MG63 (cell line): Measurements from ENCODE around the gene DNAJC18. TPM values are rescaled to one million over a fixed set of nuclear protein-coding genes. Genes with fewer than 3 reads are reported as not detected.

Source experiments
- DNase-seq: peaks from one replicate; pipeline ENCODE4 v3.0.0-alpha.2; 2020
- H3K27me3 ChIP-seq: fragments of 250-450 bp; sonication (Bioruptor Pico); 2 replicates; pipeline ENCODE4 v1.5.1; 2020; ENCODE audit warnings: mild to moderate bottlenecking, moderate library complexity
- H3K36me3 ChIP-seq: fragments of 250-450 bp; sonication (Bioruptor Pico); 2 replicates; pipeline ENCODE4 v1.5.1; 2020; ENCODE audit warnings: mild to moderate bottlenecking, moderate library complexity
- H3K4me3 ChIP-seq: fragments of 250-450 bp; sonication (Bioruptor Pico); 2 replicates; pipeline ENCODE4 v1.5.1; 2020; ENCODE audit warnings: mild to moderate bottlenecking, moderate library complexity
- H3K9me3 ChIP-seq: fragments of 250-450 bp; sonication (Bioruptor Pico); 2 replicates; pipeline ENCODE4 v1.5.1; 2020; ENCODE audit warnings: mild to moderate bottlenecking, moderate library complexity
- total RNA-seq: library from RNA; depleted of rRNA; stranded (reverse); fragments of >200 nt; shearing (Covaris generic); gene quantifications from 2 replicates; pipeline ENCODE4 v1.2.3, GENCODE V29; 2014; ENCODE audit warnings: low replicate concordance

Gene DNAJC18
- total RNA-seq, 1 experiment from 2014 or later, result not detected

DNA sequence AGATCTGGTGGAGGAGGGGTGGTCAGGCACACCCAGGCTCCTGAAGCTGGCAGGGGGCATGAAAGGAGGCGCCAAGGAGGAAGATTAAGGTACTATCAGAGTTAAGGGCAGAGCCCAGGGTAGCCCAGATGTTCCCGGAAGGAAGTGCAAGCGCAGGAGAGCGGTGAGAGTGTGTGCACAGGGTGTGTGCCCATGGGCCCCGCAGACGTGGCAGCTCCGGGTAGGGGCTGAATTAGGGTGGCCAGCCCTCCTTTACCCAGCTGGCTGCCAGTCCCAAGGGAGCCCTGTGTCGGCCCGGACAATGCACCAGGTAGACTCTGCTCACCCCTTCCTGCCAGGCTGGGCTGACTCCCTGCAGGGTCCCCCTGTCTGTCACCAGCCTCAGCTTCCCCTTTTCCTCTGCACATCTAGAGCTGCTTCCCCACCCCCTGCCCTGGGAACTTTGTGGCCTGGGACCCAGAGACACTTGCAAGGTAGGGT, 31.5 kb upstream of the DNAJC18 start, which contains the start of gene SMIM33:
TSS of gene SMIM33 (plus strand) at position 184 of the 480 bp plus-strand sequence. CDS start at position 302, 118 bp downstream.
- DNase-seq, result no peak
- no peak within 1 kb of the TSS for H3K4me3 ChIP-seq
- H3K36me3 ChIP-seq, result peaks cover 16% of the 10 kb centered on the region
- H3K27me3 ChIP-seq, result no peaks in the 10 kb centered on the region
- H3K9me3 ChIP-seq, result no peaks in the 10 kb centered on the region

DNA sequence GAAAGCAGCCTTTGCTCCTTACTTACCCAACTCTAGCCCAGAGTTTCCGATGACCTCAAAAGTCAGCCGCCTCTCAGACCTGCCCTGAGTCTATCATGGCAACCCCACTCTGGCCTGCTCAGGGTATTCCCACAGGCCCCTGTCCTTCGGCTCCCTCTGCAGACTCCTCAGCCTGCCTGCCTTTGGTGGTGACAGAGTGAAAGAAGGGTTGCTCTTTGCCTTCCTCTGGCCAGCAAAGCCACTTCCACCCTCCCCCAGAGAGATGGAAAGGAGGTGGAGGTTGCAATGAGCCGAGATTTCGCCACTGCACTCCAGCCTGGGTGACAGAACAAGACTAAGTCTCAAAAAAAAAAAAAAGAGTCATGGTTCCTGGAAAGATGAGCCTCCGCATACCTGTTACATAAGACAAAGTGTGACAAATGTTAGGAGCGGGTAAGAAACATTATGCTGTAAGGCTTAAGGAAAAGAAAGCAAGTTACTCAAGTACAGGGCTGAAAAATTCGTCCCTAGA, 29.2 kb upstream of the DNAJC18 start:
- no peaks in the 10 kb centered on the region for H3K27me3 ChIP-seq
- H3K4me3 ChIP-seq, result no peak overlapping the region
- H3K9me3 ChIP-seq, result no peaks in the 10 kb centered on the region
- no peaks in the 10 kb centered on the region for H3K36me3 ChIP-seq
- DNase-seq, result no peak

DNA sequence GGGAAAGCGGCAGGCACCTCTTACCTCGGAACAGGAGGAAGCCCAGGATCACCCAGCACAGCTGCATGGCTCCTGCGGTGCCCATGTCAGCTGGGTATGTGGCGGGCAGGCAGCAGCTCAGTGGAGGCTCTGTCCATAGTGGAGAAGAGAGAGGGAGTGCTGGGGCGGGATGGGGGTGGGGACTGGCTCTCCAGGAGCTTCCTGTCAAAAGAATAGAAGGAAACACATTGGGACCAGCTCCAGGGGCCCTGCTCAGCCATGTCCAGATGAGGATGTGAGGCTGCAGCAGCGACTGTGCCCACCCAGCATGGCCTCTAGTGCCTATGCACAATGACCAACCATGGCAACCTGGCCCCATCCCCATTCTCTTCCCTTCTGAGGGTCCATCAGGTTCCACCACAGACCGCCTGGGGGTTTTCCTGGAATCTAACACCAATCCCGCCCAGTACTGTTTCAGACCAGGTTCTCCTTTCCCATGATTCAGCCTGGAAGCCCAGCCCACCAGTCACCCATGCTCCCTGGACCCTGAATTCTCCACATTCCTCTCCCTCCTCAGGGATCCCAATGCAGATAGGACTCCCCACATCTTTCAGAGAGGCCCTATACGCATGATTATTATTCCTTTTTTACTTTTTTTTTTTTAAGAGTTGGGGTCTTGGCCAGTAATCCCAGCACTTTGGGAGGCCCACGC, 23.4 kb upstream of the DNAJC18 start, which contains the start of gene ECSCR:
TSS of gene ECSCR (minus strand) at position 158 of the 691 bp plus-strand sequence. CDS start at position 85, 73 bp downstream.
- Histone ChIP-seq H3K27me3 (no peaks in the 10 kb centered on the region), H3K36me3 (no peaks in the 10 kb centered on the region), H3K9me3 (no peaks in the 10 kb centered on the region), H3K4me3 (no peak within 1 kb of the TSS)
- peak; percentile 55 for DNase-seq

DNA sequence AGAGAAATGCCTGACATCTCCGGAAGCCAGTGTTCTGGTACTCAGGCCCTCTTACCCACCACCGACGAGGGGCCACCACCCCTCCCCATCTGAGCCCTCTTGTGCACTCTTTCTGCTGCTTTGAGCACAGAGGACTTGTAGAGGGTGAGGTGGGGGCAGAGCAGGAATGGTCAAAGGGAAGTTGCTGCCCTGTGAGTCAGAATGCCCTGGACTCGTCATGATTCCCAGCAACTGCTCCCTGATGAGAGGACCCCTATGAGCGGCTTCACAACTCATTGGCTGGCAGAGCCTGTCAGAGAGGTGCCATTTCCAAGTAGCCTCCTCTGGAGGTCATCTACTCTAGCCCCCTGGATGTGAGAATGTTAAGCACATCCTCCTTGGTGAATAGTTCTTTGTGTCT, 22.4 kb upstream of the DNAJC18 start:
- H3K9me3 ChIP-seq, result no peaks in the 10 kb centered on the region
- H3K27me3 ChIP-seq, result no peaks in the 10 kb centered on the region
- peak; percentile 87 for DNase-seq
- no peak overlapping the region for H3K4me3 ChIP-seq
- H3K36me3 ChIP-seq, result no peaks in the 10 kb centered on the region

DNA sequence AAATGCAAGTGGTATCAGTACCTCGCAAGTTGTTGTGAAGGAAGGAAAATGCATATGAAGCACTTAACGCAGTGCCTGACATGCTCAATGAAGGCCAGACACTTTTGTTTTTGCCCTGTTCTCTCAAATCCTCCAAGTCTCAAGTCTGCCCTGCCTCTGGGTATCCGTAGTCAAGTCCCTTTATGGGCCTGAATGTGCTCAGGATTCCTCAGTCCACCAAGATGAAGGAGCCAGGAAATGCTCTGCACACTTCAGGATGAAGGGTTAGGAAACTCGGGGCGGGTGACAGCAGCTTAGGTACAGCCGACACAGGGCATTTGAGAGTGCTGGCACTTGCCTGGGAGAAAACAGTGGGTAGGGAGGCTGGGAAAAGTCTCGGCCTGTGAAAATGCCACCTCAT, 21.9 kb upstream of the DNAJC18 start:
- no peaks in the 10 kb centered on the region for H3K36me3 ChIP-seq

DNA sequence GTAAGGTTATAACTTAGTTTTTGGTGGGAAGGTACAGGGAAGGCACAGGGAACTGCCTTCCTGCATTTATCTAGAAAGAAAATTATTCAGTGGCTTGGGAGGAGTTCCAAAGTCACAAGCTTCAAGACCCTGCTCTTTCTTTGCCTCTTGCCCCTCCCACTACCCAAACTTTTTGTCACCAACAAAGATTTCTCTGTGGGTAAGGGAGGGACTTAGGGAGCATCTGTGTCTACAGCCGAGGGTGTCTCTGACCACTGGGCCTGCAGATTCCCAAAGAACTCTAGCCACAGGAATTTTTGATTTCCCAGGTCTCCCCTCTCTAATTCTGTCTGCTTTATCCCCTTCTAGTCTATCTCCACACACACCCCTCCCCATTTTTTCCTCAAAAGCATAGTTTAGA, 21.1 kb upstream of the DNAJC18 start:
- Histone ChIP-seq H3K4me3 (no peak overlapping the region), H3K27me3 (no peaks in the 10 kb centered on the region), H3K9me3 (no peaks in the 10 kb centered on the region), H3K36me3 (no peaks in the 10 kb centered on the region)
- no peak for DNase-seq

More for the DNA sequence above, 21.9 kb upstream of the DNAJC18 start:
- H3K27me3 ChIP-seq, result no peaks in the 10 kb centered on the region
- no peak overlapping the region for H3K4me3 ChIP-seq
- no peak for DNase-seq
- no peaks in the 10 kb centered on the region for H3K9me3 ChIP-seq

DNA sequence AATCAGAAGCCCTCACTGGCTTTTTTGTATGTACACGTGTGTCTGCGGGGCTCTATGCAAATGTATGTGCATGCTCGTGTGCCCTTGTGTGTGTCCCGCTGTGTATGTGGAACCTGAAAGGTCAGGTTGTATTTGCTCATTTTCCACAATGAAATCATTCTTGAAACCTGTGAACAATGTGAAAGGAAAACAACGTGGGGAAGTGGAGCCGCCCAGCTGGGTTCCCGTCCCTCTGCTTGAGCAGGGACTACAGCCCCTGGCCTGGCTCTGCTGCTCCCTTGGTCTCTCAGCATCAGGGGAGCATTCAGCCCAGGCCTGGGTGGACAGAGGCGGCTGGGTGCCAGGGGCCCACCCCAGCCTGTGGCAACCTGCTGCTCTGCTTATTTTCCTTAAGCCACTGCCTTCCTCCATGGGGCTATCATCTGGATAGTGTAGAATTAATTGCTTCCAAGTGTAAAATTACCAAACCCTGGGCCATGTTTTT, 20.2 kb upstream of the DNAJC18 start:
- H3K27me3 ChIP-seq, result no peaks in the 10 kb centered on the region
- DNase-seq, result peak; percentile 23
- H3K4me3 ChIP-seq, result no peak overlapping the region
- H3K9me3 ChIP-seq, result no peaks in the 10 kb centered on the region
- H3K36me3 ChIP-seq, result no peaks in the 10 kb centered on the region

DNA sequence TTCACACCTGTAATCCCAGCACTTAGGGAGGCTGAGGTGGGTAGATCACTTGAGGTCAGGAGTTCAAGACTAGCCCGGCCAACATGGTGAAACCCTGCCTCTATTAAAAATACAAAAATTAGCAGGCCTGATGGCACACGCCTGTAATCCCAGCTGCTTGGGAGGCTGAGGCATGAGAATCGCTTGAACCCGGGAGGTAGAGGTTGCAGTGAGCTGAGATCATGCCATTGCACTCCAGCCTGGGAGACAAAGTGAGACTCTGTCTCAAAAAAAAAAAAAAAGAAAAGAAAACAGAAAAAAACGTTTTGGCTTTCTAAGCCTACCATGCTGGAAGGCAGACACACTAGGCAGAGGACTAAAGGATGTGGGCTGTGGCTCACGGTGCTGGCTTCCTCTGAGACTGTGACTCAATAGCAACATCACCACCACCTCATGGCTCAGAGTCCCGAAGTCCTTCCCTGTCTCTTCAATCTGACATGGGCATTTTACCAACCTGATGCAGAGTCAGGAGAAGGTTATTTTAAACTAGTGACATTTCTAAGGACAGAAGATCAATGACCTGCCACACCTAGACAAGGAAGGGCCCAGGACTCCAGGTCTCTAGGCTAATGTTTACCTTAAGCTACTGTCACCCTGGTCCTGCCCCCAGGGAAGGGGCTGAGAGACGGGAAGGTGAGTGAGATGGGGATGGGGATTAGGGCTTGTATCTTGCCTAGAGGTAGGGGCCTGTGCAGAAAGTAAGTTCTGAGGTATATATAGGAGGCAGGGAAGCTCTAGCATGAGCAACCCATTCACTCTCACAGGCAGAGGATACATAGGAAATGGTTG, 19.5 kb upstream of the DNAJC18 start:
- Histone ChIP-seq H3K4me3 (no peak overlapping the region), H3K9me3 (no peaks in the 10 kb centered on the region), H3K27me3 (no peaks in the 10 kb centered on the region), H3K36me3 (no peaks in the 10 kb centered on the region)
- DNase-seq, result peak; percentile 90

DNA sequence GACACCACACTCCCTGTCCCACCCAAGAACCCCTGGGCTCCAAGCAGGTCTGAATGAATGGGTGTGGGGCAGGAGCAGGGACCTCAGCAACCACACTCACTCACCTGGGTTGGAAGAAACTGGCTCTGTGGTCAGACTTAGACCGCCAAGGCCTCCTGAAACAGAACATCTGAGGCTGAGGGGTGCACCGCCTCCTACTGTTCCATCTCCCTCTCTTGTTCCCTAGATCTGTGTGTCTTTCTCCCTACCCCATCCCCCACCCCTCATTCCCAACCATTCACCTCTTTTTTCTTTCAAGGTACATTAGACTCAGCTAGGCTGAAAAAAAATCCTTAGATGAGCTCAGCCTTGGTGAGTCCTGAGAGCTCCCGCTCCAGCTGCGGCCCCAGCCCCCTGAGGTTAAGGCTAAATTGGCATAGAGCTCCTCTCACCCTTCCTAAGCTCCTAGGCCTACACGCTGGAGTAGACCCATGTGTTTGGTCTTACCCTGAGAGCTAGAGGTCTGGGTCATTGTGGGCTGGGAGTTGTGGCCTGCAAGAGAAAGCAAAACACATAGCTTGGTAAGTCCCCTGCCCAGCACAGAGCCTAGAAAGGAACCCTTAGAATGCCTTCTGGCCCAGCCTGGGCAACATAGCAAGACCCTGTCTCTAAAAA, 18.5 kb upstream of the DNAJC18 start:
- Histone ChIP-seq H3K4me3 (no peak overlapping the region), H3K36me3 (no peaks in the 10 kb centered on the region), H3K9me3 (no peaks in the 10 kb centered on the region), H3K27me3 (no peaks in the 10 kb centered on the region)
- no peak for DNase-seq

DNA sequence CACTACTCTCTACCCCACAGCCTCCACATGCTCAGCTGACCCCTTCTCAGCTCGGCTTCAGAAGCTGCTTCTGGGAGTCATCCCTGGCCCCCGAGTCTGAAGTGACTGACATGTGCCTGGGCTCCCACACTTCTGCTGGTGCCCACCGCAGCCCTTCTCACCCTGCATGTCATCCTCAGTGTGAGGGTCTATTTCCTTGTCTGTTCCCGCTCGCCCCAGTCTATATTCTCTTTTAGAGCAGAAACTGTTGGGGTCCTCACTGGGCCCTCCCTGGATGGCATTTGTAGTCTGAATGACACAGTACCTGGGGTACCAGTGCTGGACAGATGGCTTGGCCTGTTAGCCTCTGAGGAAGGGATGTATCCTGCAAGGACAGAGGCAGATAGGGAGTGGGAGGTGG, 17.9 kb upstream of the DNAJC18 start:
- DNase-seq, result no peak
- no peaks in the 10 kb centered on the region for H3K36me3 ChIP-seq

DNA sequence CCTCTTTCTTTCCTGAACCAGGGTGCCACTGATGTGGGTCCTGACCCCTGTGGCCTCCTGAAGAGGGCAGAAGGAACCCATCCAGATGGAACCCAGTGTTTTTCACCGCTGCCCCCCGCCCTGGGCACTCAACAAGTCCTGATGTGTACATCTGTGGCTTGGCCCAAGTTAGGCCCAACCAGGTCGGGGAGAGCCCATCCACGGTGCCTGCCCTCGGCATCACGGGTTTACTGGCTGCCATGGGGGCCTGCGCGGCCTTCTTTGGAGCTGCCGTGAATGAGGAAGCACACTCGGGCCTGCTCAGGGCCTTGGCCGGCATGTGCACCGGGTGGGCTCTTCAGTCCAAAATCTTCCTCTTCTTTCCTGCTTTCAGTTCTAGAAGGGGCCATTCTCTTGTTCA, 17.5 kb upstream of the DNAJC18 start:
- H3K9me3 ChIP-seq, result no peaks in the 10 kb centered on the region
- no peaks in the 10 kb centered on the region for H3K36me3 ChIP-seq
- no peak overlapping the region for H3K4me3 ChIP-seq
- H3K27me3 ChIP-seq, result no peaks in the 10 kb centered on the region
- DNase-seq, result no peak

More for the DNA sequence above, 17.9 kb upstream of the DNAJC18 start:
- no peaks in the 10 kb centered on the region for H3K27me3 ChIP-seq
- H3K9me3 ChIP-seq, result no peaks in the 10 kb centered on the region
- H3K4me3 ChIP-seq, result no peak overlapping the region

DNA sequence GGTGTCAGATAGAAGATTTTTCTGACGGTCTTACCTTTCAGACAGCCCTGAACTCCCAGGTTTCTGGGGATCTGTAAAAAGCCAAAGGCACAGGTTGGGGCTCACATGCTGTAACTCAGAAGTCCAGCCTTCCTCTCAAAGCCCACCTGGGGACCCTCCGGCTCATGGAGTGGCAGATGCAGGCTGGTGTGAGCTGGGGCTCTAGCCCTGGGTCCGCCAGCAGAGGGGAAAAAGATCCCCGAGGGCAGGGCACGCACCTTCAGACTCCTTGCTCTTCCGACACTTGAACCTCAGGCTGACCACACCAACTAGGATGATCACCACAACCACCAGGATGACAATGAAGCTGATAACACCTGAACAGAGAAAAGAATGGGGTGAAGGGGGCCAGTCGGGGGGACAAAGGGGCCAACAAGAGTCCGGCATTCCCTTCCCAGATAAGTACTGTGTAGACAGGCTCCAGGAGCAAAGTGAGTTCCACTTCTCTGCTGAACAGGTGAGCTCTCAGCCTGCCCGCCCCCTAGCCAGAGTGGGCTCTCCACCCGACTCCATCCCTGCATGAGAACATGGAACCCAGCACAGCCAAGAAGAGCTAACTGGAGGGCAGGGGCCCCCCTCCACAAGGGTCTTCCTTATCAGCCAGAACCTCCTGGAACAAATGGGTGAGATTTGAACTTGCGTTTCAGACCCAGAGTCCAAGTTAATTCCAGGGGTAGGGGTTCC, 15.4 kb upstream of the DNAJC18 start:
- Histone ChIP-seq H3K4me3 (no peak overlapping the region), H3K36me3 (no peaks in the 10 kb centered on the region), H3K9me3 (no peaks in the 10 kb centered on the region), H3K27me3 (no peaks in the 10 kb centered on the region)
- DNase-seq, result no peak

DNA sequence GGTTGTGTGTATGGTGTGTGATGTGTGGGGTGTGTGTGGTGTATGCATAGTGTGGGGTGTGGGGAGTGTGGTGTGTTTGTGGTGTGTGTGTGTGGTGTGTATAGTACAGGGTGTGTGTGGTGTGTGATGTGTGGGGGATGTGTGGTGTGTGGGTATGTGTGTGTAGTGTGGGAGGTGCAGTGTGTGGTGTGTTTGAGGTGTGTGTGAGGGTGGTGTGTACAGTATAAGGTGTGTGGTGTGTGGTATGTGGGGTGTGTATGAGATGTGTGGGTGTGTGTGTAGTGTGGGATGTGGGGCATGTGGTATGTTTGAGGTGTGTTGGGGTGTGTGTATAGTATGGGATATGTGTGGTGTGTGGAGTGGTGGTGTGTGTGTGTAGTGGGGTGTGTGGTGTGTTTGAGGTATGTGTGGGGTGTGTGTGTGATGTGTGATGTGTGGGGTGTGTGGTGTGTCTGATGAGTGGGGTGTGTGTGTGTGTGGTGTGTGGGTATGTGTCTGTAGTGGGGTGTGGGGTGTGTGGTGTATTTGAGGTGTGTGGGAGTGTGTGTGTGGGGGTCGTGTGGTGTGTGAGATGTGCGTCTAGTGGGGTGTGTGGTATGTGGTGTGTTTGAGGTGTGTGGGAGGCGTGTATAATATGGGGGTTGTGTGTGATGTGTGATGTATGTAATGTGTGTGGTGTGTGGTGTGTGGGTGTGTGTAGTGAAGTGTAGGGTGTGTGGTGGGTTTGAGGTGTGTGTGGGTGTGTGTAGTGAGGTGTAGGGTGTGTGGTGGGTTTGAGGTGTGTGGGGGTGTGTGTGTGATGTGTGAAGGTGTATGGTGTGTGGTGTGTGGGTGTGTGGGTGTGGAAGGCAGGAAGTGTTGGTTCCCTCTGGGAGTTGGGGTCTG, 14.6 kb upstream of the DNAJC18 start:
- no peaks in the 10 kb centered on the region for H3K9me3 ChIP-seq
- no peak overlapping the region for H3K4me3 ChIP-seq
- no peaks in the 10 kb centered on the region for H3K36me3 ChIP-seq
- peak; percentile 14 for DNase-seq
- H3K27me3 ChIP-seq, result no peaks in the 10 kb centered on the region

DNA sequence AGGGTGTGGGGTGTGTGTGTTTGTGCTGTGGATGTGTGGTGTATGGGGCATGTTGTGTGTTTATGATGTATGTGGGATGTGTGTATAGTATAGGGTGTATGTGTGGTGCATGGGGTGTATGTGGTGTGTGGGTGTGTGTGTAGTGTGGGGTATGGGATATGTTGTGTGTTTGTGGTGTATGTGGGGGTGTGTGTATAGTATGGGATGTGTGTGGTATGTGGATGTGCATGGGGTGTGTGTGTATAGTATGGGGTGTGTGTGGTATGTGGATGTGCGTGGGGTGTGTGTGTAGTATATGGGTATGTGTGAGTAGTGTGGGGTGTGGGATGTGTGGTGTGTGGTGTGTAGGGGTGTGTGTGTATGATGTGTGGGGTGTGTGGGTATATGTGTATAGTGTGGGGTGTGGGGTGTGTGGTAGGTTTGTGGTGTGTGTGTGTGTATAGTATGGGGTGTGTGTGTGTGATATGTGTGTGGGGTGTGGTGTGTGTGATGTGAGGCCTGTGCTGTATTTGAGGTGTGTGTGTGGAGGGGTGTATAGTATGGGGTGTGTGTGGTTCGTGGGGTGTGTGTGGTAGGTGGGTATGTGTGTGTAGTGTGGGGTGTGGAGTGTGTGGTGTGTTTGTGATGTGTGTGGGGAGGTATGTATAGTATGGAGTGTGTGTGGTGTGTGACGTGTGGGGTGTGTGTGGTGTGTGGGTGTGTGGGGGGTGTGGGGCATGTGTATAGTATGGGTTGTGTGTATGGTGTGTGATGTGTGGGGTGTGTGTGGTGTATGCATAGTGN, 12.7 kb upstream of the DNAJC18 start:
- Histone ChIP-seq H3K9me3 (no peaks in the 10 kb centered on the region), H3K4me3 (no peak overlapping the region), H3K36me3 (no peaks in the 10 kb centered on the region), H3K27me3 (no peaks in the 10 kb centered on the region)
- no peak for DNase-seq

DNA sequence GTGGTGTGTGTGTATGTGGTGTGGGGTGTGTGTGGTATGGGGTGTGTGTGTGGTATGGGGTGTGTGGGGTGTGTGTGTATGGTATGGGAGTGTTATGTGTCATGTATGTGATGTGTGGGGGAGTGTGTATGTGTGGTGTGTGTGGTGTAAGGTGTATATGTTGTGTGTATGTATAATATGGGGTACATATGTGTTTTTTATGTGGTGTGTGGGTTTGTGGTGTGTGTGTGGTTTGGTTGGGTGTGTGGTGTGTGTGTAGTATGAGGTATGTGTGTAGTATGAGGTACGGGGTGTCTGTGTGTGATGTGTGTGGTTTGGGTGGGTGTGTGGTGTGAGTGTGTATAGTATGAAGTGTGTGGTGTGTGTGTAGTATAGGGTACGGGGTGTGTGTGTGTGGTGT, 11.9 kb upstream of the DNAJC18 start:
- H3K9me3 ChIP-seq, result no peaks in the 10 kb centered on the region
- no peaks in the 10 kb centered on the region for H3K27me3 ChIP-seq
- DNase-seq, result no peak
- no peak overlapping the region for H3K4me3 ChIP-seq
- H3K36me3 ChIP-seq, result no peaks in the 10 kb centered on the region
